K562 (cell line): ENCODE measurements around the gene PPP3CA. TPM values are rescaled to one million over a fixed set of nuclear protein-coding genes. Genes with fewer than 3 reads are reported as not detected.

Experiments
- ATAC-seq: fragments of 200-7000 bp; cut with Tn5 transposase; 3 replicates; pipeline ENCODE4 v1.9.1; 2020; ENCODE audit warnings: moderate library complexity
- BruUV-seq: library from RNA; stranded (reverse); fragments of 400-500 nt; replicated peaks from 2 replicates; lab custom pipeline; 2021; lab: Mats Ljungman, UMichigan
- CTCF ChIA-PET: fragments of 300-600 bp; formaldehyde crosslinking; extraction: SDS; loops from one replicate; lab custom pipeline; 2021; ENCODE audit warnings: low intra/inter-chr PET ratio; lab: Yijun Ruan, JAX
- POLR2A ChIA-PET: fragments of 300-600, 350-650 bp; sonication (Branson Sonifier 250); formaldehyde crosslinking; extraction: SDS; loops from one replicate; lab custom pipeline; 2021; ENCODE audit warnings: antibody characterized with exemption, inconsistent platforms; lab: Yijun Ruan, JAX
- DNase-seq, 4 experiments: peaks; one replicate each; pipeline versions ENCODE4 v3.0.0 to v3.0.0-alpha.2; 2011 to 2018; ENCODE audit warnings: low spot score in 3 of 4, mixed read lengths in 3 of 4; ENCODE audit errors: extremely low read depth in 1 of 4
- FAIRE-seq: peaks from 2 replicates; lab custom pipeline; 2011; peaks lifted over from hg19 to GRCh38; lab: Jason Lieb, UNC
- H2AFZ ChIP-seq: 2 replicates; pipeline ENCODE4 v1.6.0; 2011; ENCODE audit warnings: low read depth, low read length, control low read depth, inconsistent platforms
- H3K27ac ChIP-seq: fragments of 200-600 bp; 3 replicates; pipeline ENCODE4 v1.8.0; 2011; ENCODE audit warnings: low read depth, mild to moderate bottlenecking, control low read depth, inconsistent platforms, low read length, moderate library complexity, mixed read lengths; ENCODE audit errors: extremely low read depth
- H3K27me3 ChIP-seq, 2 experiments: fragments of 300-600 bp in 1 of 2; 2 replicates in 1 of 2; 3 replicates in 1 of 2; pipeline versions ENCODE4 v1.6.0 to v1.8.0; 2011; ENCODE audit warnings: inconsistent platforms in 2 of 2, low read length in 2 of 2, mild to moderate bottlenecking in 1 of 2, mixed read lengths in 1 of 2, moderate library complexity in 1 of 2; ENCODE audit not compliant: control insufficient read depth in 2 of 2, insufficient read depth in 2 of 2
- H3K36me3 ChIP-seq: fragments of 300-600 bp; 3 replicates; pipeline ENCODE4 v1.8.0; 2011; ENCODE audit warnings: mild to moderate bottlenecking, low read length, inconsistent platforms; ENCODE audit not compliant: control insufficient read depth, insufficient read depth
- H3K4me1 ChIP-seq, 2 experiments: fragments of 200-600 bp in 1 of 2; replicated peaks in 1 of 2; 2 replicates in 1 of 2; 3 replicates in 1 of 2; pipeline versions ENCODE4 v1.5.1 to v1.8.0; 2011; ENCODE audit warnings: inconsistent platforms in 2 of 2, low read length in 2 of 2, mild to moderate bottlenecking in 1 of 2, mixed read lengths in 1 of 2, moderate library complexity in 1 of 2; ENCODE audit not compliant: control insufficient read depth in 2 of 2, insufficient read depth in 2 of 2
- H3K4me2 ChIP-seq: 2 replicates; pipeline ENCODE4 v1.6.1; 2011; ENCODE audit warnings: low read length, control low read depth, inconsistent platforms, mixed read lengths; ENCODE audit not compliant: insufficient read depth
- H3K4me3 ChIP-seq: fragments of 200-600 bp; sonication (generic), shearing (Covaris generic); 2 replicates; pipeline ENCODE4 v1.5.1; 2016; ENCODE audit warnings: control low read depth, inconsistent platforms
- H3K79me2 ChIP-seq: fragments of 200-600 bp; 3 replicates; pipeline ENCODE4 v1.8.0; 2011; ENCODE audit warnings: low read length, inconsistent platforms; ENCODE audit not compliant: control insufficient read depth, insufficient read depth
- H3K9ac ChIP-seq, 2 experiments: 2 replicates each; pipeline versions ENCODE4 v1.6.0 to v1.6.1; 2011; ENCODE audit warnings: low read depth in 2 of 2, low read length in 2 of 2, control low read depth in 1 of 2, inconsistent platforms in 1 of 2, mild to moderate bottlenecking in 1 of 2, mixed read lengths in 1 of 2; ENCODE audit not compliant: insufficient read depth in 1 of 2
- H3K9me1 ChIP-seq: one replicate; pipeline ENCODE4 v1.6.0; 2011; ENCODE audit warnings: inconsistent platforms, mild to moderate bottlenecking, low read length, moderate library complexity; ENCODE audit not compliant: control insufficient read depth, insufficient read depth
- H3K9me3 ChIP-seq: replicated peaks from 2 replicates; pipeline ENCODE4 v1.5.1; 2011; ENCODE audit warnings: low read depth, low read length, inconsistent platforms; ENCODE audit not compliant: control insufficient read depth, insufficient read depth
- H4K20me1 ChIP-seq: replicated peaks from 2 replicates; pipeline ENCODE4 v1.6.1; 2011; ENCODE audit warnings: low read length, inconsistent platforms, mixed read lengths; ENCODE audit not compliant: control insufficient read depth, insufficient read depth
- E2F8 ChIP-seq: fragments of 450-650 bp; IDR thresholded peaks from 2 replicates; pipeline ENCODE4 v1.7.1; 2018; ENCODE audit warnings: mild to moderate bottlenecking, low read depth; ENCODE audit not compliant: partially characterized antibody
- MECOM ChIP-seq: fragments of 250-450 bp; sonication (Bioruptor Pico); IDR thresholded peaks from 2 replicates; pipeline ENCODE4 v1.8.0; 2022; ENCODE audit warnings: inconsistent platforms
- ZC3H11A ChIP-seq: IDR thresholded peaks from 2 replicates; pipeline ENCODE4 v1.6.1; 2012; ENCODE audit warnings: low read depth, low read length, improper control_type of control experiment
- ZNF445 ChIP-seq: fragments of 250-450 bp; sonication (Bioruptor Pico); IDR thresholded peaks from 2 replicates; pipeline ENCODE4 v1.4.0; 2020; ENCODE audit warnings: low read depth, mild to moderate bottlenecking, moderate library complexity
- WGBS: fragments of 100-300 bp; shearing (Covaris generic); methylation state at CpG from one replicate; pipeline ENCODE4 v1.1.6; 2016; ENCODE audit warnings: low coverage, mixed read lengths; ENCODE audit not compliant: insufficient coverage; ENCODE audit errors: missing lambda C conversion rate; 5-methylcytosine and 5-hydroxymethylcytosine counted together
- in situ Hi-C: fragments of 300-500 bp; cut with MboI; formaldehyde crosslinking; loops from 4 replicates; pipeline ENCODE4 v1.15.0; 2018; ENCODE audit warnings: inconsistent platforms, mixed read lengths
- intact Hi-C: fragments of 100-400 bp; cut with micrococcal nuclease; formaldehyde crosslinking; loops from 2 replicates; pipeline ENCODE4 v1.14.2; 2022
- polyA plus RNA-seq, 8 experiments: library from polyadenylated mRNA; depleted of rRNA in 4 of 8; stranded (reverse) in 5 of 8; unstranded in 3 of 8; fragments of >200 nt; fragmentation: Nextera tagmentation in 2 of 8; fragmentation: Illumina TruSeq in 1 of 8; extraction: Ambion mirVana in 2 of 8; extraction: Trizol in 1 of 8; gene quantifications; 2 replicates each; pipeline versions ENCODE4 v1.2.1 to v1.2.3, GENCODE V29; 2011 to 2014; ENCODE audit warnings: inconsistent platforms in 1 of 8, missing spikeins in 1 of 8
- total RNA-seq, 7 experiments: library from RNA; depleted of rRNA in 6 of 7; stranded (reverse); fragments of >200 nt in 6 of 7; fragmentation: Illumina TruSeq in 2 of 7; extraction: Trizol in 2 of 7; gene quantifications; 2 replicates each; pipeline versions ENCODE4 v1.2.1 to v1.2.3, GENCODE V29; 2011 to 2021; ENCODE audit warnings: low replicate concordance in 1 of 7

Gene PPP3CA
- total and polyA plus RNA-seq, 9 of the 15 experiments (the other 6 are each of a cell fraction or from before 2014, with no cell fraction given) = 0.94 to 3.2 (median 1.6) TPM

- no peak for TF ChIP-seq MECOM
- no peak for TF ChIP-seq ZC3H11A
- no peak for TF ChIP-seq ZNF445 (CRISPR knock-in tag)
Observed at GRCh38 chr4:101032541-101032940, 314.8 kb downstream of the PPP3CA start (continued).

GRCh38 chr4:101031971-101032370 is 315.4 kb downstream of the PPP3CA start:
- BruUV-seq = no TSS peak
- CTCF ChIA-PET = no interaction called here

More at GRCh38 chr4:101031971-101032370, 315.4 kb downstream of the PPP3CA start:
- H3K27me3 ChIP-seq = no peaks in the 10 kb centered on the region
- WGBS = 0% methylated on average over 5 of the region's 5 CpGs
- no peak overlapping the region for H3K4me3 ChIP-seq
- H3K9me1 ChIP-seq = no peaks in the 10 kb centered on the region
- H3K9ac ChIP-seq = no peak overlapping the region
- POLR2A ChIA-PET = no interaction called here
- no peaks in the 10 kb centered on the region for H4K20me1 ChIP-seq
- H3K36me3 ChIP-seq = no peaks in the 10 kb centered on the region
- in situ Hi-C loops = no loop called here
- no peaks in the 10 kb centered on the region for H3K79me2 ChIP-seq
- TF ChIP-seq E2F8 = no peak
- no peak overlapping the region for H3K4me2 ChIP-seq
- DNase-seq (no peak), ATAC-seq (no peak), FAIRE-seq (no peak)
- no peaks in the 10 kb centered on the region for H3K4me1 ChIP-seq
- H3K27ac ChIP-seq = no peak overlapping the region
- intact Hi-C loops = no loop called here
- H2AFZ ChIP-seq = no peak overlapping the region
- H3K9me3 ChIP-seq = no peaks in the 10 kb centered on the region
